GM12892 (cell line): ENCODE measurements around the gene ALDH1A1.

ENCODE experiments used
- POLR2A ChIP-seq: IDR thresholded peaks from 2 replicates; pipeline ENCODE4 v1.6.1; 2011; ENCODE audit warnings: low read depth, low read length, control low read depth
- POLR2AphosphoS5 ChIP-seq: IDR thresholded peaks from 2 replicates; pipeline ENCODE4 v1.6.1; 2011; ENCODE audit warnings: low read depth, low read length, control low read depth
- TAF1 ChIP-seq: IDR thresholded peaks from 2 replicates; pipeline ENCODE4 v1.6.1; 2011; ENCODE audit warnings: low read depth, mild to moderate bottlenecking, control low read depth, low read length, borderline replicate concordance

DNA sequence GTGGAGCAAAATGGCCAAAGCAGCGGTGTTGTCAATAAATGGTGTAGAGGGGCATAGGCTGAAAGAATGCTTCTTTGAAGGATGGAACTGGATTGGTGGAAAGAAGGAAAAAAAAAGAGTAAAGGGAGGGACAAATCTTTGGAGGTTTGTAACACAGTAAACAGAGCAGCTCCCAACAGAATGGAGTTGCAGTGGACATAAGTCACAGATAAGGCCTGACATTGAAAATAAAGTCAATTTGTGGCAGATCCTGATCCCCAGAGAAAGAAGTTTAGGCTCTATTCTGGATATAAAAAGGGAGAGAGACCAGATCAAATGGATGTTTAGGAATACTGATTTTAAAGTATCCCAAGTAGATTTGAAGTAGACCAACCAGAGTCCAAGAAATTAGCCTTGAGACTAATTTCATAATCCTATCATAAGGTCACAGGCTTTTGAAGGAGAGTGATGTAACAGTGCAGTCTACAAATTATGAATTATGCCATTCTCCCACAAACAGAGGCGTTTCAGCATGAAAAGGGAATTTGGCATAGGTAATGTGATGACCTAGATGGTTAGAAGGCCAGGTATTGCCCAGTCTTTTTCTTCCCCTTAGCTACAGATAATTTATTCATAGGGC is 8.9 kb downstream of the ALDH1A1 start:
- no peak for TF ChIP-seq POLR2AphosphoS5
- no peak for TF ChIP-seq POLR2A
- no peak for TF ChIP-seq TAF1
